HG02981 (cell line): Measurements from ENCODE around the gene LAMC2.

Source experiments
- ATAC-seq: cut with Tn5 transposase; IDR thresholded peaks from one replicate; pipeline ENCODE4 v1.9.1; 2021; ENCODE audit warnings: mild to moderate bottlenecking, moderate library complexity; ENCODE audit not compliant: unreplicated experiment

Gene LAMC2

GRCh38 chr1:183283286-183283685 lies 97.2 kb downstream of the LAMC2 start:
- no peak for ATAC-seq

- ATAC-seq: no peak
These were observed 98.0 kb downstream of the LAMC2 start for GRCh38 chr1:183284086-183284485.

GRCh38 chr1:183285256-183285655 lies 99.2 kb downstream of the LAMC2 start:
- ATAC-seq: no peak

- no peak for ATAC-seq
These were observed 99.7 kb downstream of the LAMC2 start for GRCh38 chr1:183285746-183286145.

GRCh38 chr1:183287191-183287675 lies 101.2 kb downstream of the LAMC2 start:
- ATAC-seq: no peak

- ATAC-seq: no peak
These were observed 102.5 kb downstream of the LAMC2 start for GRCh38 chr1:183288583-183288982.

- ATAC-seq: no peak
These were observed 103.0 kb downstream of the LAMC2 start for GRCh38 chr1:183289051-183289496.

GRCh38 chr1:183290628-183291027 lies 104.6 kb downstream of the LAMC2 start:
- no peak for ATAC-seq

- ATAC-seq: no peak
These were observed 105.2 kb downstream of the LAMC2 start for GRCh38 chr1:183291216-183291762.

GRCh38 chr1:183291802-183292514 lies 105.9 kb downstream of the LAMC2 start:
- ATAC-seq: no peak

- no peak for ATAC-seq
These were observed 107.2 kb downstream of the LAMC2 start for GRCh38 chr1:183293241-183293640.

GRCh38 chr1:183293876-183294275 lies 107.8 kb downstream of the LAMC2 start:
- ATAC-seq: no peak
